ENCODE results near the gene RAB28.

The RAB28 gene

GRCh38 chr4:13515268-13515667, 31.1 kb upstream of the RAB28 start:
- H3K4me3 ChIP-seq (ENCODE audit: low read depth, low read length), result no peak overlapping the region
- no peak for TF ChIP-seq MYC (IDR thresholded peaks at IDR 0.05; ENCODE audit: low read depth, low read length)
- TF ChIP-seq POLR2A (IDR thresholded peaks at IDR 0.05; ENCODE audit: extremely low read depth, insufficient read length), result no peak
- no peak for TF ChIP-seq CTCF (IDR thresholded peaks at IDR 0.05; ENCODE audit: low read depth, low read length)
- no peak for TF ChIP-seq MAX (IDR thresholded peaks at IDR 0.05; ENCODE audit: low read depth, low read length)
- DNase-seq (ENCODE audit: low read depth), result no peak

GRCh38 chr4:13514722-13515121, 30.6 kb upstream of the RAB28 start:
- no peak for TF ChIP-seq CTCF (IDR thresholded peaks at IDR 0.05; ENCODE audit: low read depth, low read length)
- TF ChIP-seq MYC (IDR thresholded peaks at IDR 0.05; ENCODE audit: low read depth, low read length), result no peak
- no peak for TF ChIP-seq MAX (IDR thresholded peaks at IDR 0.05; ENCODE audit: low read depth, low read length)
- no peak for TF ChIP-seq POLR2A (IDR thresholded peaks at IDR 0.05; ENCODE audit: extremely low read depth, insufficient read length)
- no peak overlapping the region for H3K4me3 ChIP-seq (ENCODE audit: low read depth, low read length)
- no peak for DNase-seq (ENCODE audit: low read depth)

GRCh38 chr4:13511101-13511500, 27.0 kb upstream of the RAB28 start:
- no peak for TF ChIP-seq CTCF (IDR thresholded peaks at IDR 0.05; ENCODE audit: low read depth, low read length)
- no peak overlapping the region for H3K4me3 ChIP-seq (ENCODE audit: low read depth, low read length)
- no peak for DNase-seq (ENCODE audit: low read depth)

- TF ChIP-seq MAX (IDR thresholded peaks at IDR 0.05; ENCODE audit: low read depth, low read length), result no peak
- no peak for TF ChIP-seq POLR2A (IDR thresholded peaks at IDR 0.05; ENCODE audit: extremely low read depth, insufficient read length)
- no peak for TF ChIP-seq MYC (IDR thresholded peaks at IDR 0.05; ENCODE audit: low read depth, low read length)
- no peak for TF ChIP-seq CTCF (IDR thresholded peaks at IDR 0.05; ENCODE audit: low read depth, low read length)
- H3K4me3 ChIP-seq (ENCODE audit: low read depth, low read length), result no peak overlapping the region
- no peak for DNase-seq (ENCODE audit: low read depth)
Observed at GRCh38 chr4:13509442-13509841, 25.3 kb upstream of the RAB28 start.

- TF ChIP-seq MYC (IDR thresholded peaks at IDR 0.05; ENCODE audit: low read depth, low read length) (no peak), MAX (IDR thresholded peaks at IDR 0.05; ENCODE audit: low read depth, low read length) (no peak), CTCF (IDR thresholded peaks at IDR 0.05; ENCODE audit: low read depth, low read length) (no peak), POLR2A (IDR thresholded peaks at IDR 0.05; ENCODE audit: extremely low read depth, insufficient read length) (no peak)
- no peak for DNase-seq (ENCODE audit: low read depth)
Observed at GRCh38 chr4:13504374-13504773, 20.2 kb upstream of the RAB28 start.

GRCh38 chr4:13498469-13498868, 14.3 kb upstream of the RAB28 start:
- no peak for TF ChIP-seq POLR2A (IDR thresholded peaks at IDR 0.05; ENCODE audit: extremely low read depth, insufficient read length)
- TF ChIP-seq CTCF (IDR thresholded peaks at IDR 0.05; ENCODE audit: low read depth, low read length), result no peak
- no peak for TF ChIP-seq MAX (IDR thresholded peaks at IDR 0.05; ENCODE audit: low read depth, low read length)
- no peak for TF ChIP-seq MYC (IDR thresholded peaks at IDR 0.05; ENCODE audit: low read depth, low read length)
- peak; percentile 69 for DNase-seq (ENCODE audit: low read depth)
- H3K4me3 ChIP-seq (ENCODE audit: low read depth, low read length), result no peak overlapping the region

More at GRCh38 chr4:13504374-13504773, 20.2 kb upstream of the RAB28 start:
- no peak overlapping the region for H3K4me3 ChIP-seq (ENCODE audit: low read depth, low read length)
